Testis (tissue), 3 donors: ENCODE measurements around the gene PACSIN2. TPM values are rescaled to one million over a fixed set of nuclear protein-coding genes. Genes with fewer than 3 reads are reported as not detected.

Experiments used
- DNase-seq: peaks from one replicate; pipeline ENCODE4 v3.0.0-alpha.2; 2019
- H3K27ac ChIP-seq, 2 donors: fragments of 200-600 bp; sonication (generic); one replicate each; pipeline ENCODE4 v1.5.1; 2019
- H3K27me3 ChIP-seq: fragments of 200-600 bp; sonication (generic); one replicate; pipeline ENCODE4 v1.5.1; 2019
- H3K36me3 ChIP-seq: fragments of 200-600 bp; sonication (generic); one replicate; pipeline ENCODE4 v1.5.1; 2017; ENCODE audit warnings: low read depth; ENCODE audit errors: missing control alignments
- H3K4me1 ChIP-seq: fragments of 200-600 bp; sonication (generic); one replicate; pipeline ENCODE4 v1.5.1; 2019
- H3K4me3 ChIP-seq, 2 donors: fragments of 200-600 bp; sonication (generic); one replicate each; pipeline ENCODE4 v1.5.1; 2017 to 2019
- H3K9me3 ChIP-seq: fragments of 200-600 bp; sonication (generic); one replicate; pipeline ENCODE4 v1.5.1; 2017
- POLR2A ChIP-seq: fragments of 450-650 bp; IDR thresholded peaks from one replicate; pipeline ENCODE4 v1.6.1; 2017; ENCODE audit warnings: antibody characterized with exemption, mild to moderate bottlenecking, moderate library complexity
- WGBS, 2 donors: methylation state at CpG; one replicate each; pipeline ENCODE4 v1.1.5; 2018; 5-methylcytosine and 5-hydroxymethylcytosine counted together
- intact Hi-C: fragments of 100-400 bp; cut with DNase I; formaldehyde crosslinking; loops from one replicate; pipeline ENCODE4 v1.15.1; 2023; ENCODE audit warnings: low total_unique reads
- polyA plus RNA-seq: library from polyadenylated mRNA; stranded (reverse); fragments of 350-450 nt; fragmentation: Illumina TruSeq; extraction: RNeasy Lipid Tissue Mini Kit (QIAGEN cat#74804); gene quantifications from one replicate; pipeline ENCODE4 v1.2.3, GENCODE V29; 2014; ENCODE audit warnings: low read depth, low replicate concordance; ENCODE audit not compliant: insufficient read depth
- total RNA-seq, 2 donors: library from RNA; depleted of rRNA; stranded (reverse); fragments of >200 nt; gene quantifications; one replicate each; pipeline ENCODE4 v1.2.3, GENCODE V29; 2016
- TF ChIP-seq, protein P1 (sequence below), 3 experiments: fragments of 450-650 bp in 2 of 3; fragments of 200-600 bp in 1 of 3; sonication (generic) in 1 of 3; IDR thresholded peaks; one replicate each; pipeline ENCODE4 v1.5.1; 2016 to 2019; ENCODE audit warnings: antibody characterized with exemption in 3 of 3, mild to moderate bottlenecking in 2 of 3, moderate library complexity in 1 of 3

Gene PACSIN2
- total and polyA plus RNA-seq, 3 donors from 2014 or later: 43.5 to 45.6 (median 43.6) TPM

DNA sequence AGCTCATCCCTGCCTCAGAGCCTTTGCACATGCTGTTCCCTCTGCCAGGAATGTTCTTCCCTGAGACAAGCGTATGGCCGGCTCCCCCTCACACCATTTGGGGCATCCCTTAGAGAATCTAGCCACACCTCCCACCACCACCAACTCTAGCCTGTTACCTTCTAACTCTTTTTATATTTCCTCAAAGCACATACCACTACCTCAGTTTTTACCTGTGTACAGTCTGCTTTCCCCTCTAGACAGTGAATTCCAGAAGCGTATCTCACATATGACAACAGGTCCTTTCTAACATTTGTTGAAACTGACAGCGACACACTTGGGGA lies 82.8 kb downstream of the PACSIN2 start:
- DNase-seq: no peak
- peak overlapping the region; percentile 5 to 83 for H3K27ac ChIP-seq
- intact Hi-C loops: no loop called here
- peaks cover 52% of the 10 kb centered on the region for H3K4me1 ChIP-seq
- 94 to 96% methylated on average over 4 of the region's 4 CpGs for WGBS, 2 donors
- H3K4me3 ChIP-seq: no peak overlapping the region
- no peaks in the 10 kb centered on the region for H3K36me3 ChIP-seq
- H3K27me3 ChIP-seq: no peaks in the 10 kb centered on the region
- TF ChIP-seq, protein P1, sequence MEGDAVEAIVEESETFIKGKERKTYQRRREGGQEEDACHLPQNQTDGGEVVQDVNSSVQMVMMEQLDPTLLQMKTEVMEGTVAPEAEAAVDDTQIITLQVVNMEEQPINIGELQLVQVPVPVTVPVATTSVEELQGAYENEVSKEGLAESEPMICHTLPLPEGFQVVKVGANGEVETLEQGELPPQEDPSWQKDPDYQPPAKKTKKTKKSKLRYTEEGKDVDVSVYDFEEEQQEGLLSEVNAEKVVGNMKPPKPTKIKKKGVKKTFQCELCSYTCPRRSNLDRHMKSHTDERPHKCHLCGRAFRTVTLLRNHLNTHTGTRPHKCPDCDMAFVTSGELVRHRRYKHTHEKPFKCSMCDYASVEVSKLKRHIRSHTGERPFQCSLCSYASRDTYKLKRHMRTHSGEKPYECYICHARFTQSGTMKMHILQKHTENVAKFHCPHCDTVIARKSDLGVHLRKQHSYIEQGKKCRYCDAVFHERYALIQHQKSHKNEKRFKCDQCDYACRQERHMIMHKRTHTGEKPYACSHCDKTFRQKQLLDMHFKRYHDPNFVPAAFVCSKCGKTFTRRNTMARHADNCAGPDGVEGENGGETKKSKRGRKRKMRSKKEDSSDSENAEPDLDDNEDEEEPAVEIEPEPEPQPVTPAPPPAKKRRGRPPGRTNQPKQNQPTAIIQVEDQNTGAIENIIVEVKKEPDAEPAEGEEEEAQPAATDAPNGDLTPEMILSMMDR (IDR thresholded peaks at IDR 0.05): no peak
- TF ChIP-seq POLR2A: no peak
- H3K9me3 ChIP-seq: no peaks in the 10 kb centered on the region

- Histone ChIP-seq H3K9me3 (no peaks in the 10 kb centered on the region), H3K4me3 (no peak overlapping the region), H3K36me3 (no peaks in the 10 kb centered on the region), H3K27me3 (no peaks in the 10 kb centered on the region), H3K4me1 (peaks cover 57% of the 10 kb centered on the region), H3K27ac (peak overlapping the region; percentile 5 to 83)
- DNase-seq: no peak
- intact Hi-C loops: no loop called here
- no peak for TF ChIP-seq POLR2A
- TF ChIP-seq, protein P1 (IDR thresholded peaks at IDR 0.05): no peak
- WGBS, 2 donors: 62 to 64% methylated on average over 10 of the region's 10 CpGs
Observed at GRCh38 chr22:42931421-42932196, 83.3 kb downstream of the PACSIN2 start.

DNA sequence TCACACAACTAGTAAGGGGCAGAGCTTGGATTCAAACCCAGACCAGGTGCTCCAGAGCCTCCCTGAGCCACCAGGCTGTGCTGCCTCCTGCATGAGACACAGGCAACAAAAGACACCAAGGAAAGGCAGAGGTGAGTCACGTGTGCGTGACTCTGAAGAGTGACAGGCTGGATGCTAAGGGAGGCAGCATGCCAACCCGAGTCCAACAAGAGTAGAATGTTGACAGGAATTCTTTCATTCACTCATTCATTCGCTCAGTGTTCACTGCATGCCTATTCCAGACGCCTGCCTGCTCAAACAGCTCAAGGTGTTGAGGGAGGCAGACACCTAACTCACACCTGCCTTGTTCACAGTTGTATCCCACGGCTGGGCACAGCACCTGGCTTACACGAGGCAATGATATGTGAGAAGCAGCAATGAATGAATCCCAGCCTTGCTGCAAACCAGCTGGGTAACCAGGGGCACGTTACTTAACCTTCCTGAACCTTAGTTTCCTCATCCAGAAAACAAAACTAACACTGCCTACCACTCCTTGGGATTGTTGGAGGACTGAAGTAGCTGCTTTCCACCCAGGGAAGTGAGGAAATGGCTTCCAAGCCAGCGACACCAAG lies 84.0 kb downstream of the PACSIN2 start:
- H3K4me1 ChIP-seq: peaks cover 64% of the 10 kb centered on the region
- DNase-seq: no peak
- no peaks in the 10 kb centered on the region for H3K36me3 ChIP-seq
- no peak for TF ChIP-seq POLR2A
- TF ChIP-seq, protein P1 (IDR thresholded peaks at IDR 0.05): no peak
- H3K27ac ChIP-seq: peak overlapping the region in 1 of 2 donors; percentile 83
- H3K9me3 ChIP-seq: no peaks in the 10 kb centered on the region
- H3K4me3 ChIP-seq: no peak overlapping the region
- intact Hi-C loops: no loop called here
- WGBS, 2 donors: 82 to 89% methylated on average over 9 of the region's 9 CpGs
- no peaks in the 10 kb centered on the region for H3K27me3 ChIP-seq

DNA sequence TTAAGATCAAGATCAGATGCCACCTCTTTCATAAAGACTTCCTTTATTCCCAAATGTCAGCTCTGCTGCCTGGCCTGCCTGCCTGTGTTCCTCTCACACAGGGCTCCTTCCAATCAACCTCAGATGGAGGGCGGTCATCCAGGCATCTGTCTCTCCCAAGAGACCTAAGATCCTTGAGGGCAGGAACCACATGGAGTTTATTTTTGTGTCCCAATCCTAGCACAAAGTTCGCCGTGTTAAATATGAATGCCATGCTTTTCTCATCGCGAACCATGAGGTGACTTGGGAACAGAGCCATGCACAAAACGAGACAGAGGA lies 85.2 kb downstream of the PACSIN2 start:
- no peaks in the 10 kb centered on the region for H3K27me3 ChIP-seq
- no peaks in the 10 kb centered on the region for H3K9me3 ChIP-seq
- H3K27ac ChIP-seq: peak overlapping the region; percentile 11 to 37
- intact Hi-C loops: no loop called here
- H3K4me1 ChIP-seq: peaks cover 58% of the 10 kb centered on the region
- 46 to 50% methylated on average over 6 of the region's 6 CpGs for WGBS, 2 donors
- H3K36me3 ChIP-seq: no peaks in the 10 kb centered on the region
- no peak for DNase-seq
- no peak overlapping the region for H3K4me3 ChIP-seq
- TF ChIP-seq, protein P1 (IDR thresholded peaks at IDR 0.05): no peak
- TF ChIP-seq POLR2A: no peak
